ENCODE data around the gene GALNT13. TPM values are rescaled to one million over a fixed set of nuclear protein-coding genes. Genes with fewer than 3 reads are reported as not detected.

Gene GALNT13
- total and polyA plus RNA-seq, 2 of the 13 experiments (the other 11 are each of a cell fraction or from before 2014, with no cell fraction given), result 1.3 to 5.0 TPM

- Histone ChIP-seq H3K79me2 (ENCODE audit: insufficient read depth, low read length) (no peaks in the 10 kb centered on the region), H3K27me3 (ENCODE audit: control insufficient read depth in 1 of 2, insufficient read depth in 2 of 2, low read length in 2 of 2) (no peaks in the 10 kb centered on the region), H3K4me2 (ENCODE audit: low read depth, low read length) (no peak overlapping the region), H3K9me3 (ENCODE audit: low read length) (peaks cover 24% of the 10 kb centered on the region), H3K27ac (ENCODE audit: extremely low read length, insufficient read depth, low read length) (no peak overlapping the region), H4K20me1 (ENCODE audit: insufficient read depth, low read length) (no peaks in the 10 kb centered on the region), H3K4me1 (ENCODE audit: insufficient read depth, low read length) (no peaks in the 10 kb centered on the region), H3K36me3 (replicated peaks in 1 of 2; ENCODE audit: control insufficient read depth in 1 of 2, insufficient read depth in 2 of 2, low read length in 2 of 2) (no peaks in the 10 kb centered on the region), H2AFZ (ENCODE audit: low read length) (no peak overlapping the region), H3K9ac (ENCODE audit: insufficient read depth, low read depth, low read length) (no peak overlapping the region), H3K4me3 (replicated peaks in 1 of 3; ENCODE audit: insufficient read depth in 1 of 3, low read depth in 2 of 3, low read length in 3 of 3) (no peak overlapping the region)
- no TSS peak for BruUV-seq (replicated peaks)
- no peak for DNase-seq (ENCODE audit: low spot score)
- WGBS (ENCODE audit: low lambda C conversion rate), result 64% methylated on average over 16 of the region's 20 CpGs
- no peak for ATAC-seq
- no peak for FAIRE-seq
- intact Hi-C loops (cut with micrococcal nuclease; ENCODE audit: unreplicated experiment), result no loop called here
- no peak for TF ChIP-seq SCMH1 (CRISPR knock-in tag; IDR thresholded peaks at IDR 0.05; ENCODE audit: borderline replicate concordance)
- no peak for TF ChIP-seq ZNF577 (CRISPR knock-in tag; IDR thresholded peaks at IDR 0.05; ENCODE audit: borderline replicate concordance, low read depth)
- no peak for TF ChIP-seq ZNF3 (CRISPR knock-in tag; IDR thresholded peaks at IDR 0.05)
- TF ChIP-seq ZMYM3 (CRISPR knock-in tag; IDR thresholded peaks at IDR 0.05), result no peak
- in situ Hi-C loops (cut with HindIII; ENCODE audit: extremely low pct_ligation_motif_present, low pct_unique_long_range_greater_than_20kb), result no loop called here
- CTCF ChIA-PET (ENCODE audit: low intra/inter-chr PET ratio, low total read pairs), result no interaction called here
- POLR2A ChIA-PET, result no interaction called here
Measured at GRCh38 chr2:154291511-154291910, 419.8 kb downstream of the GALNT13 start.

GRCh38 chr2:154291927-154292326, 420.2 kb downstream of the GALNT13 start:
- Histone ChIP-seq H3K9me3 (ENCODE audit: low read length) (peaks cover 20% of the 10 kb centered on the region), H3K27me3 (ENCODE audit: control insufficient read depth in 1 of 2, insufficient read depth in 2 of 2, low read length in 2 of 2) (no peaks in the 10 kb centered on the region), H3K4me3 (replicated peaks in 1 of 3; ENCODE audit: insufficient read depth in 1 of 3, low read depth in 2 of 3, low read length in 3 of 3) (no peak overlapping the region), H3K79me2 (ENCODE audit: insufficient read depth, low read length) (no peaks in the 10 kb centered on the region), H3K36me3 (replicated peaks in 1 of 2; ENCODE audit: control insufficient read depth in 1 of 2, insufficient read depth in 2 of 2, low read length in 2 of 2) (no peaks in the 10 kb centered on the region), H4K20me1 (ENCODE audit: insufficient read depth, low read length) (no peaks in the 10 kb centered on the region), H2AFZ (ENCODE audit: low read length) (no peak overlapping the region), H3K4me1 (ENCODE audit: insufficient read depth, low read length) (no peaks in the 10 kb centered on the region), H3K27ac (ENCODE audit: extremely low read length, insufficient read depth, low read length) (no peak overlapping the region), H3K4me2 (ENCODE audit: low read depth, low read length) (no peak overlapping the region), H3K9ac (ENCODE audit: insufficient read depth, low read depth, low read length) (no peak overlapping the region)
- CTCF ChIA-PET (ENCODE audit: low intra/inter-chr PET ratio, low total read pairs), result no interaction called here
- no TSS peak for BruUV-seq (replicated peaks)
- in situ Hi-C loops (cut with HindIII; ENCODE audit: extremely low pct_ligation_motif_present, low pct_unique_long_range_greater_than_20kb) (no loop called here), intact Hi-C loops (cut with micrococcal nuclease; ENCODE audit: unreplicated experiment) (no loop called here)
- POLR2A ChIA-PET, result no interaction called here
- 8% methylated on average over 3 of the region's 3 CpGs for WGBS (ENCODE audit: low lambda C conversion rate)
- no peak for FAIRE-seq
- no peak for DNase-seq (ENCODE audit: low spot score)
- ATAC-seq, result no peak; the same call in 2 of the 3 replicates
- no peak for TF ChIP-seq ZNF274 (CRISPR knock-in tag; IDR thresholded peaks at IDR 0.05)
- TF ChIP-seq CENPBD1 (CRISPR knock-in tag; IDR thresholded peaks at IDR 0.05; ENCODE audit: borderline replicate concordance, low read depth), result no peak
- no peak for TF ChIP-seq ZNF362 (CRISPR knock-in tag; IDR thresholded peaks at IDR 0.05; ENCODE audit: borderline replicate concordance)
- TF ChIP-seq ZNF318 (CRISPR knock-in tag; IDR thresholded peaks at IDR 0.05), result no peak
- no peak for TF ChIP-seq ZNF224 (CRISPR knock-in tag; IDR thresholded peaks at IDR 0.05)
